Spleen (tissue), 7 donors: Measurements from ENCODE around the gene IQSEC3.

ENCODE experiments used
- POLR2A ChIP-seq, 3 donors: fragments of 450-650 bp; IDR thresholded peaks; one replicate each; pipeline ENCODE4 v1.5.1; 2017; ENCODE audit warnings: antibody characterized with exemption in 3 of 3, mild to moderate bottlenecking in 1 of 3
- TF ChIP-seq, protein P1 (sequence below), 11 experiments: fragments of 200-600 bp in 7 of 11; fragments of 450-650 bp in 4 of 11; sonication (generic) in 4 of 11; IDR thresholded peaks in 8 of 11; conservative IDR thresholded peaks in 3 of 11; 1 replicate in 7 of 11; 2 replicates in 4 of 11; pipeline versions ENCODE4 v1.4.0 to v1.8.0; 2016 to 2021; ENCODE audit warnings: antibody characterized with exemption in 11 of 11, inconsistent platforms in 4 of 11, mild to moderate bottlenecking in 1 of 11
- donor health status: DM: no; HTN: no; CAD: no; lungs with moderate emphysema.
- donor health status: DM: no; HTN: no; CAD: no.
- donor health status: DM: no; HTN: no; CAD: no.

DNA sequence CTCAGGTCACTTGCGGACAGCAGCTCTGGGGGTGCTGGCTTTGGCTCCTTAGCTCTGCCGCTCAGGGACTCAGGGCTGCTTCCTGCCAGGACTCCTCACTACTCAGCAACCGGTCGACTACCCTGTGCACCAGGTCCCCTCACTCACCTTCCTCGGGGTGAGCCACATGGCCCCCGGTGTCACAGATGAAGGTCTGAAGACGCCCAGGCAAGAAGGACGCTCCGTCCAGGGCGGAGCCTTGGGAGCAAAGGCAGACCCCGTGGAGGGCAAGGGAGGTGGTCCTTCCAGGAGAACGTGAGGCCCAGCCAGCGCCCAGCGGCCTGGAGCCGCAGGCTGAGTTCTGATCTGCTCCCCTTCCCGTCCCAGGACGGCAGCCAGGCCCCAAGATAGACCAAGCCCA is 115.4 kb downstream of the IQSEC3 start:
- TF ChIP-seq, protein P1, sequence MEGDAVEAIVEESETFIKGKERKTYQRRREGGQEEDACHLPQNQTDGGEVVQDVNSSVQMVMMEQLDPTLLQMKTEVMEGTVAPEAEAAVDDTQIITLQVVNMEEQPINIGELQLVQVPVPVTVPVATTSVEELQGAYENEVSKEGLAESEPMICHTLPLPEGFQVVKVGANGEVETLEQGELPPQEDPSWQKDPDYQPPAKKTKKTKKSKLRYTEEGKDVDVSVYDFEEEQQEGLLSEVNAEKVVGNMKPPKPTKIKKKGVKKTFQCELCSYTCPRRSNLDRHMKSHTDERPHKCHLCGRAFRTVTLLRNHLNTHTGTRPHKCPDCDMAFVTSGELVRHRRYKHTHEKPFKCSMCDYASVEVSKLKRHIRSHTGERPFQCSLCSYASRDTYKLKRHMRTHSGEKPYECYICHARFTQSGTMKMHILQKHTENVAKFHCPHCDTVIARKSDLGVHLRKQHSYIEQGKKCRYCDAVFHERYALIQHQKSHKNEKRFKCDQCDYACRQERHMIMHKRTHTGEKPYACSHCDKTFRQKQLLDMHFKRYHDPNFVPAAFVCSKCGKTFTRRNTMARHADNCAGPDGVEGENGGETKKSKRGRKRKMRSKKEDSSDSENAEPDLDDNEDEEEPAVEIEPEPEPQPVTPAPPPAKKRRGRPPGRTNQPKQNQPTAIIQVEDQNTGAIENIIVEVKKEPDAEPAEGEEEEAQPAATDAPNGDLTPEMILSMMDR (IDR thresholded peaks at IDR 0.05 in 8 of 11, conservative IDR thresholded peaks at IDR 0.05 in 3 of 11) = no peak
- no peak for TF ChIP-seq POLR2A (IDR thresholded peaks at IDR 0.05)
